Epithelial cell of proximal tubule (primary cell): Measurements from ENCODE around the gene SEMA5A. TPM values are rescaled to one million over a fixed set of nuclear protein-coding genes. Genes with fewer than 3 reads are reported as not detected.

Source experiments
- DNase-seq: peaks from one replicate; pipeline ENCODE4 v3.0.0-alpha.2; 2011; ENCODE audit warnings: low read depth
- H3K4me3 ChIP-seq: 2 replicates; pipeline ENCODE4 v1.5.1; 2011; ENCODE audit warnings: low read depth, mild to moderate bottlenecking, low read length
- CTCF ChIP-seq: conservative IDR thresholded peaks from 2 replicates; pipeline ENCODE4 v1.5.1; 2012; ENCODE audit warnings: low read depth, mild to moderate bottlenecking, low read length
- total RNA-seq: library from RNA; depleted of rRNA; stranded (reverse); fragments of >200 nt; gene quantifications from 2 replicates; pipeline ENCODE4 v1.2.3, GENCODE V29; 2015

Gene SEMA5A
- total RNA-seq, 1 donor from 2014 or later, result 4.0 TPM

- H3K4me3 ChIP-seq, result no peak overlapping the region
- no peak for TF ChIP-seq CTCF
- no peak for DNase-seq
Measured at GRCh38 chr5:9124071-9124470, 421.8 kb downstream of the SEMA5A start.

GRCh38 chr5:9122528-9122927 is 423.3 kb downstream of the SEMA5A start:
- TF ChIP-seq CTCF, result no peak
- DNase-seq, result no peak

GRCh38 chr5:9121597-9121996 is 424.3 kb downstream of the SEMA5A start:
- no peak overlapping the region for H3K4me3 ChIP-seq
- no peak for TF ChIP-seq CTCF
- no peak for DNase-seq

More at GRCh38 chr5:9122528-9122927, 423.3 kb downstream of the SEMA5A start:
- no peak overlapping the region for H3K4me3 ChIP-seq

GRCh38 chr5:9118852-9119251 is 427.0 kb downstream of the SEMA5A start:
- H3K4me3 ChIP-seq, result no peak overlapping the region
- TF ChIP-seq CTCF, result no peak
- no peak for DNase-seq

GRCh38 chr5:9115093-9115492 is 430.8 kb downstream of the SEMA5A start:
- DNase-seq, result no peak
- no peak for TF ChIP-seq CTCF
- H3K4me3 ChIP-seq, result no peak overlapping the region

- no peak for DNase-seq
- TF ChIP-seq CTCF, result no peak
- no peak overlapping the region for H3K4me3 ChIP-seq
Measured at GRCh38 chr5:9112520-9113291, 433.2 kb downstream of the SEMA5A start.

- no peak overlapping the region for H3K4me3 ChIP-seq
- no peak for TF ChIP-seq CTCF
- DNase-seq, result no peak
Measured at GRCh38 chr5:9108162-9108561, 437.7 kb downstream of the SEMA5A start.
